Endothelial cell of umbilical vein (primary cell): ENCODE measurements around the gene GPR42. TPM values are rescaled to one million over a fixed set of nuclear protein-coding genes. Genes with fewer than 3 reads are reported as not detected.
"Not testable (repeated sequence)": the region's sequence is repeated elsewhere in the genome, so short reads cannot be mapped to it uniquely, and the experiment has no call there.

Experiments
- BruUV-seq: library from RNA; stranded (reverse); fragments of 400-500 nt; replicated peaks from 2 replicates; lab custom pipeline; 2021; lab: Mats Ljungman, UMichigan
- CTCF ChIA-PET: fragments of 300-600, 350-600 bp; sonication (Branson Sonifier 250); formaldehyde crosslinking; loops from one replicate; lab custom pipeline; 2021; ENCODE audit warnings: antibody characterized with exemption, inconsistent platforms; lab: Charles Lee
- POLR2A ChIA-PET: fragments of 300-600, 350-600 bp; sonication (Branson Sonifier 250); formaldehyde crosslinking; loops from one replicate; lab custom pipeline; 2021; ENCODE audit warnings: antibody characterized with exemption, inconsistent platforms; lab: Charles Lee
- DNase-seq: peaks from one replicate; pipeline ENCODE4 v3.0.0-alpha.2; 2011; ENCODE audit warnings: low read depth, low spot score
- FAIRE-seq: peaks from 2 replicates; lab custom pipeline; 2011; peaks lifted over from hg19 to GRCh38; lab: Jason Lieb, UNC
- H2AFZ ChIP-seq: 2 replicates; pipeline ENCODE4 v1.6.0; 2012; ENCODE audit warnings: low read depth, low read length, control low read depth, inconsistent platforms
- H3K27ac ChIP-seq: 2 replicates; pipeline ENCODE4 v1.5.1; 2011; ENCODE audit warnings: low read depth, mild to moderate bottlenecking, control low read depth, low read length, moderate library complexity; ENCODE audit not compliant: insufficient read depth
- H3K27me3 ChIP-seq, 2 experiments: 2 replicates each; pipeline versions ENCODE4 v1.6.0 to v1.6.1; 2011; ENCODE audit warnings: low read length in 2 of 2, mixed read lengths in 1 of 2; ENCODE audit not compliant: control insufficient read depth in 2 of 2, insufficient read depth in 2 of 2
- H3K36me3 ChIP-seq, 2 experiments: 2 replicates in 1 of 2; 3 replicates in 1 of 2; pipeline ENCODE4 v1.5.1; 2011; ENCODE audit warnings: low read length in 2 of 2, mild to moderate bottlenecking in 1 of 2, moderate library complexity in 1 of 2; ENCODE audit not compliant: control insufficient read depth in 2 of 2, insufficient read depth in 2 of 2; ENCODE audit errors: extremely low read depth in 1 of 2
- H3K4me1 ChIP-seq: 3 replicates; pipeline ENCODE4 v1.5.1; 2011; ENCODE audit warnings: mild to moderate bottlenecking, low read length; ENCODE audit not compliant: control insufficient read depth, insufficient read depth; ENCODE audit errors: extremely low read depth
- H3K4me2 ChIP-seq: 2 replicates; pipeline ENCODE4 v1.6.1; 2011; ENCODE audit warnings: low read length, control low read depth, mixed read lengths; ENCODE audit not compliant: insufficient read depth
- H3K4me3 ChIP-seq, 3 experiments: fragments of 200-600 bp in 1 of 3; sonication (generic), shearing (Covaris generic) in 1 of 3; replicated peaks in 1 of 3; 2 replicates each; pipeline ENCODE4 v1.5.1; 2011 to 2016; ENCODE audit warnings: control low read depth in 3 of 3, low read length in 3 of 3, mild to moderate bottlenecking in 2 of 3, inconsistent platforms in 1 of 3, low read depth in 1 of 3, moderate library complexity in 1 of 3; ENCODE audit not compliant: insufficient read depth in 1 of 3
- H3K79me2 ChIP-seq: 2 replicates; pipeline ENCODE4 v1.6.0; 2012; ENCODE audit warnings: low read length, inconsistent platforms; ENCODE audit not compliant: control insufficient read depth, insufficient read depth
- H3K9ac ChIP-seq: replicated peaks from 2 replicates; pipeline ENCODE3; 2011; ENCODE audit warnings: low read length, control low read depth; ENCODE audit not compliant: insufficient read depth; ENCODE audit errors: extremely low read depth
- H3K9me1 ChIP-seq: replicated peaks from 3 replicates; pipeline ENCODE4 v1.6.0; 2011; ENCODE audit warnings: mild to moderate bottlenecking, low read length; ENCODE audit not compliant: control insufficient read depth, insufficient read depth; ENCODE audit errors: extremely low read depth
- H3K9me3 ChIP-seq: replicated peaks from 2 replicates; pipeline ENCODE4 v1.5.1; 2012; ENCODE audit warnings: low read length, inconsistent platforms; ENCODE audit not compliant: control insufficient read depth, insufficient read depth
- H4K20me1 ChIP-seq: replicated peaks from 2 replicates; pipeline ENCODE3; 2011; ENCODE audit warnings: mild to moderate bottlenecking, low read length; ENCODE audit not compliant: control insufficient read depth, insufficient read depth; ENCODE audit errors: extremely low read depth
- POLR2A ChIP-seq: IDR thresholded peaks from 2 replicates; pipeline ENCODE4 v1.6.1; 2012; ENCODE audit warnings: low read depth, mild to moderate bottlenecking, control low read depth, low read length
- POLR2AphosphoS5 ChIP-seq: IDR thresholded peaks from 2 replicates; pipeline ENCODE4 v1.6.1; 2012; ENCODE audit warnings: low read depth, mild to moderate bottlenecking, control low read depth, low read length, moderate library complexity; ENCODE audit not compliant: insufficient read depth
- dilution Hi-C: fragments of 300-500 bp; cut with MboI; formaldehyde crosslinking; loops from one replicate; pipeline ENCODE4 v1.15.0; 2019; ENCODE audit warnings: low sequenced_read_pairs; ENCODE audit not compliant: extremely low pct_ligation_motif_present
- intact Hi-C: fragments of 100-400 bp; cut with micrococcal nuclease; formaldehyde crosslinking; loops from one replicate; pipeline ENCODE4 v1.10.0; 2022
- polyA plus RNA-seq, 4 experiments: library from polyadenylated mRNA; depleted of rRNA in 3 of 4; stranded (reverse) in 3 of 4; unstranded in 1 of 4; fragments of >200 nt; gene quantifications; 2 replicates each; pipeline versions ENCODE4 v1.2.1 to v1.2.3, GENCODE V29; 2011 to 2012; ENCODE audit warnings: missing spikeins in 1 of 4
- total RNA-seq: library from RNA; stranded (reverse); gene quantifications from 2 replicates; pipeline ENCODE4 v1.2.3, GENCODE V29; 2021
- TF ChIP-seq, protein P1 (sequence below): IDR thresholded peaks from 2 replicates; pipeline ENCODE4 v1.6.1; 2011; ENCODE audit not compliant: insufficient read depth, insufficient read length

Gene GPR42
- total and polyA plus RNA-seq, 2 donors (not counting 3 experiments of a cell fraction or from before 2014, with no cell fraction given), result not detected

DNA sequence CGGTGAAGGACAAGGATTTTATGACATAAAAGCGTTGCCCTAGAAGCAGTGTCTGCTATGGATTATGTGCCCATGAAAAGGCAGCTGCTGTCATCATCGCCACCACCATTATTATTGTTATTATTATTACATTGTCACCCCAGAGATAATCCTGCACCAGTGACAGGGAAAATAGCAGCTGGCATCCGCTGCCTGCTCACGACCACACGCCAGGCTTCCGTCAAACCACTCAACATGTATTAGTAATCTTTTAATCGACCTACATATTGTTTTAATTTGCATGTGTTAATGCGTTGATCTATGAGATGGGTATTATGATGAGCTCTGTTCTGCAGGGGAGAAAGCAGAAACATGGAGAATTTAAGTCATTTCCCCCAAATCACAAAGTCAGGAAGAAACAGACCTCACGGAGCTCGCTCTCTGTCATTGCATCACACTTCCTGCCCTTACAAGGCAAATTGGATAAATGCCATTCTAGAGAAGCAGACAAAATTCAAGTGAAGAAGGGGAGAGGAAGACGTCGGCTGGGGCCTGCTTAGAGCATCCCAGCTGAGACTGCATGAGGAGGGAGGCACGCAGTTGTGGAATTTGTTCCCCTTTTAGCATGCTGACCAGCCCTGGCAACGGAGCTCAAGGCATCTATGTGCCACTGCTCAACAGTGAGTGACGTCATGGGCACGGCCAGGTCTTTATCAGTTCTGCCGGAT is 12.8 kb upstream of the GPR42 start, which contains the start of gene FFAR3:
FFAR3 (plus strand) TSS at position 594 of the 707 bp plus-strand sequence. CDS start 431 bp downstream, outside the sequence.
- Histone ChIP-seq H3K27ac (no peak within 1 kb of the TSS), H3K9ac (no peak within 1 kb of the TSS), H3K4me2 (no peak within 1 kb of the TSS), H4K20me1 (no peaks in the 10 kb centered on the region), H3K27me3 (no peaks in the 10 kb centered on the region), H3K9me3 (no peaks in the 10 kb centered on the region), H3K79me2 (no peaks in the 10 kb centered on the region), H3K4me3 (no peak within 1 kb of the TSS), H3K36me3 (no peaks in the 10 kb centered on the region), H2AFZ (no peak within 1 kb of the TSS), H3K4me1 (no peaks in the 10 kb centered on the region), H3K9me1 (no peaks in the 10 kb centered on the region)
- dilution Hi-C loops, result no loop called here
- CTCF ChIA-PET, result interaction anchor here (6.9 kb wide), 1 partner anchor 137 kb away, joined by 118 read pairs; no protein-coding TSS in a partner anchor
- no peak for FAIRE-seq
- TF ChIP-seq, protein P1, sequence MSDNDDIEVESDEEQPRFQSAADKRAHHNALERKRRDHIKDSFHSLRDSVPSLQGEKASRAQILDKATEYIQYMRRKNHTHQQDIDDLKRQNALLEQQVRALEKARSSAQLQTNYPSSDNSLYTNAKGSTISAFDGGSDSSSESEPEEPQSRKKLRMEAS, result no peak
- TF ChIP-seq POLR2A (no peak), POLR2AphosphoS5 (no peak)
- DNase-seq, result no peak
- no TSS peak for BruUV-seq
- POLR2A ChIA-PET, result interaction anchor here (0.6 kb wide), 1 partner anchor 13 kb away, joined by 5 read pairs; no protein-coding TSS in a partner anchor
- intact Hi-C loops, result no loop called here

DNA sequence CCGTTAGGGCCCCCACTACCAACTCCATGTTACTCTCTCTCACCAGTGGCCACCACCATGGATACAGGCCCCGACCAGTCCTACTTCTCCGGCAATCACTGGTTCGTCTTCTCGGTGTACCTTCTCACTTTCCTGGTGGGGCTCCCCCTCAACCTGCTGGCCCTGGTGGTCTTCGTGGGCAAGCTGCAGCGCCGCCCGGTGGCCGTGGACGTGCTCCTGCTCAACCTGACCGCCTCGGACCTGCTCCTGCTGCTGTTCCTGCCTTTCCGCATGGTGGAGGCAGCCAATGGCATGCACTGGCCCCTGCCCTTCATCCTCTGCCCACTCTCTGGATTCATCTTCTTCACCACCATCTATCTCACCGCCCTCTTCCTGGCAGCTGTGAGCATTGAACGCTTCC is 12.0 kb upstream of the GPR42 start:
- H3K9ac ChIP-seq, H3K4me1 ChIP-seq, H3K9me3 ChIP-seq, H3K27me3 ChIP-seq, POLR2A ChIA-PET, H3K36me3 ChIP-seq, H3K9me1 ChIP-seq, H2AFZ ChIP-seq, H3K27ac ChIP-seq, CTCF ChIA-PET, H3K79me2 ChIP-seq, H3K4me3 ChIP-seq, BruUV-seq, DNase-seq, dilution Hi-C loops, H3K4me2 ChIP-seq, intact Hi-C loops, H4K20me1 ChIP-seq, FAIRE-seq: not testable (repeated sequence)

GRCh38 chr19:35359395-35359794 is 11.5 kb upstream of the GPR42 start:
- H3K27ac ChIP-seq, dilution Hi-C loops, H3K9ac ChIP-seq, H4K20me1 ChIP-seq, H3K4me1 ChIP-seq, H3K4me2 ChIP-seq, intact Hi-C loops, CTCF ChIA-PET, H3K9me3 ChIP-seq, DNase-seq, BruUV-seq, H3K27me3 ChIP-seq, H2AFZ ChIP-seq, H3K79me2 ChIP-seq, H3K36me3 ChIP-seq, H3K4me3 ChIP-seq, H3K9me1 ChIP-seq, POLR2A ChIA-PET: not testable (repeated sequence)
- FAIRE-seq, result peak; percentile 47
